ENCODE data around the gene FGF14. TPM values are rescaled to one million over a fixed set of nuclear protein-coding genes. Genes with fewer than 3 reads are reported as not detected.

FGF14 gene
- total and polyA plus RNA-seq, 2 experiments from 2014 or later = 0.03 TPM; not detected in 1

GRCh38 chr13:102344410-102344809, 57.4 kb downstream of the FGF14 start:
- Histone ChIP-seq H3K4me2 (no peak overlapping the region), H3K79me2 (replicated peaks; ENCODE audit: insufficient read depth) (no peaks in the 10 kb centered on the region), H3F3A (replicated peaks; ENCODE audit: low read depth) (no peaks in the 10 kb centered on the region), H2AFZ (no peak overlapping the region), H3K4me1 (ENCODE audit: insufficient read depth) (no peaks in the 10 kb centered on the region; the same call in 1 of the 2 replicates), H3K27me3 (ENCODE audit: insufficient read depth) (no peaks in the 10 kb centered on the region), H3K9me2 (ENCODE audit: insufficient read depth) (no peaks in the 10 kb centered on the region), H4K20me1 (replicated peaks; ENCODE audit: insufficient read depth) (no peaks in the 10 kb centered on the region), H3K4me3 (no peak overlapping the region), H3K36me3 (ENCODE audit: insufficient read depth) (no peaks in the 10 kb centered on the region), H3K27ac (ENCODE audit: low read depth) (no peak overlapping the region)
- H3K27me3 Mint-ChIP-seq (ENCODE audit: insufficient read depth, low read depth, poor library complexity) = no peaks in the 10 kb centered on the region
- TF ChIP-seq EZH2phosphoT487 (IDR thresholded peaks at IDR 0.05; ENCODE audit: unreplicated experiment) (no peak), NANOG (IDR thresholded peaks at IDR 0.05; ENCODE audit: borderline replicate concordance) (no peak), ZNF331 (CRISPR knock-in tag; IDR thresholded peaks at IDR 0.05; ENCODE audit: low read depth) (no peak), CTCF (conservative IDR thresholded peaks at IDR 0.05; ENCODE audit: low read depth in 2 of 2) (no peak), EZH2 (IDR thresholded peaks at IDR 0.05; ENCODE audit: low read depth, unreplicated experiment) (no peak), ZNF462 (CRISPR knock-in tag; IDR thresholded peaks at IDR 0.05) (no peak), JUNB (IDR thresholded peaks at IDR 0.05; ENCODE audit: unreplicated experiment) (no peak), ZNF114 (CRISPR knock-in tag; IDR thresholded peaks at IDR 0.05) (no peak), STAT1 (IDR thresholded peaks at IDR 0.05; ENCODE audit: unreplicated experiment) (no peak), REST (IDR thresholded peaks at IDR 0.05; ENCODE audit: unreplicated experiment) (no peak), POLR2AphosphoS5 (IDR thresholded peaks at IDR 0.05; ENCODE audit: low read depth) (no peak), CREB1 (CRISPR knock-in tag; IDR thresholded peaks at IDR 0.05; ENCODE audit: low read depth) (no peak), ETS1 (IDR thresholded peaks at IDR 0.05) (no peak)
- H3K4me3 Mint-ChIP-seq = no peak overlapping the region
- no peak overlapping the region for H3K27ac Mint-ChIP-seq
- no peak for DNase-seq (ENCODE audit: low spot score)
- H3K36me3 Mint-ChIP-seq (ENCODE audit: low read depth) = no peaks in the 10 kb centered on the region
- ATAC-seq = no peak
- H3K4me1 Mint-ChIP-seq = peaks cover 16% of the 10 kb centered on the region; the same call in 2 of the 3 replicates
- H3K9me3 Mint-ChIP-seq = no peaks in the 10 kb centered on the region

Measured in GM23338 (cell line).